AG04449 (cell line): ENCODE results near the gene NCOA4.
A peak's percentile ranks its signal among the peaks of the same experiment; 100 is the strongest.
"Not testable (repeated sequence)": the region's sequence is repeated elsewhere in the genome, so short reads cannot be mapped to it uniquely, and the experiment has no call there.

Experiments
- CTCF ChIA-PET: fragments of 350-600 bp; formaldehyde crosslinking; extraction: SDS; loops from one replicate; lab custom pipeline; 2021; ENCODE audit warnings: antibody characterized with exemption; lab: Yijun Ruan, JAX
- POLR2A ChIA-PET: fragments of 400-600, 350-600 bp; formaldehyde crosslinking; extraction: SDS; loops from one replicate; lab custom pipeline; 2020; ENCODE audit warnings: antibody characterized with exemption, inconsistent platforms; lab: Yijun Ruan, JAX
- DNase-seq: peaks from one replicate; pipeline ENCODE4 v3.0.0-alpha.2; 2010; ENCODE audit warnings: low read depth, low spot score
- H3K4me3 ChIP-seq: 2 replicates; pipeline ENCODE4 v1.5.1; 2011; ENCODE audit warnings: low read depth, mild to moderate bottlenecking, control low read depth, low read length

NCOA4 gene

DNA sequence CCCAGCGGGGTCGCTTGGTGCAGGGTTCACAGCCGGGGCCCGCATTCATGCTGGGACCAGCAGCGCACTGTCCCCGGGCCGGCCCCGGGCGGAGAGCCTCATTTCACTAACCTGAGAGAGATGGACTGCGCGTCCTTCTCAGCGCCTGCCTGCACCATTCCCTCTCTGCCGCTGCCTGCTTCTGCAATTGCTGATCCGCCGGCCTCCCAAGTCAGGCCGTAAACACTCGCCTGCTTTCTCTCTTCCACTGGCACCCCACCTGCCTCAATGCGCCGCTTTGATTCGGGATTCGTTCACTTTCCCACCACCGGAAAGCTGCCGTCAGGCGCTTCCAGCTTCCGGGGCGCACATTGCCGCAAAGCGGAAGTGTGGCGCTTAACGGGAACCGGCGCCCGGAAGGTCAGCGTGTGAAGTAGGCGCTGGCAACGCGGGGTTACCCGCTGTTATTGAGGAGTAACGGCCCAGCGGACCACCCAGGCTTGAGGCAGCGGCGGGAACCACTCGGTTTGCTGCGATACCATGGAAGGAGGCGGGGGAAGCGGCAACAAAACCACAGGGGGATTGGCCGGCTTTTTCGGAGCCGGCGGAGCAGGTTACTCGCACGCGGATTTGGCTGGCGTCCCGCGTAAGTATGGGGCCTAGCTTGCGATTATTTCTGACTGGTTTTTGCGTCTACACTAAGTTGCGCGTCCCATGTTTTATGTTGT, 58.2 kb downstream of the NCOA4 start, which contains the start of gene TIMM23:
TSS of gene TIMM23 (plus strand) at position 384 of the 707 bp plus-strand sequence. CDS start at position 520, 136 bp downstream.
- peak; percentile 12 for DNase-seq
- peak within 1 kb of the TSS; percentile 70 for H3K4me3 ChIP-seq
- CTCF ChIA-PET, POLR2A ChIA-PET: not testable (repeated sequence)

DNA sequence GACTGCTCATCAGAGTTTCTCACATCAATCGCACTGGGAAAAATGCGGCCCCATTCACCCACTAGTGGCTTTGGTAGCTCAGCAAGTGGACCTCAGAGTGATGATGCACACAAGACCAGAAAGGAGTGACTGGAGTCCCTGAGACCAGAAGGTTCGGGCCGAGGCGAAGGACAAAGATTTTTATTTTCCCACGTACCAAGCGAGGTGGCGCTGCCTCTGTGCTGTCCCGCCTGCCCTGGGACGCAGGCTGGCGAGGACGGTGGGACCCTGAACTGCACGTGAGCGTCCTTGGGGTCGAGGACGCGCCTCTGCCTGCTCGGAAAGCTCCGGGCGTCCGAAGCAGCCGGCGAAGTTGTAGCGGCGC, 58.7 kb downstream of the NCOA4 start:
- POLR2A ChIA-PET, CTCF ChIA-PET: not testable (repeated sequence)

DNA sequence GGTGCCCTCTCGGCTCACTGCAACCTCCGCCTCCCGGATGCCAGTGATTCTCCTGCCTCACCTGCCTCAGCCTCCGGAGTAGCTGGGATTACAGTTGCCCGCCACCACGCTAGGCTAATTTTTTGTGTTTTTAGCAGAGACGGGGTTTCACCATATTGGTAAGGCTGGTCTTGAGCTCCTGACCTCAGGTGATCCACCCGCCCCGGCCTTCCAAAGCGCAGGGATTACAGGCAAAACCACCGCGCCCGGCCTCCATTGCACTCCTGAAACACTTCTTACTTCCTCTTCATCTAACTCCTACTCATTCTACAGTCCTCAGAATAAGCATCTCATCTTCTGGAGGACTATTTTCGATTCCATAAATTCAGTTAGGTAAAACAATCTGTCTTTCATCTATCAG, 59.4 kb downstream of the NCOA4 start:
- POLR2A ChIA-PET, CTCF ChIA-PET, DNase-seq: not testable (repeated sequence)
- peak overlapping the region; percentile 70 for H3K4me3 ChIP-seq

More for the DNA sequence above, 58.7 kb downstream of the NCOA4 start:
- not testable (repeated sequence) for DNase-seq
- H3K4me3 ChIP-seq: peak overlapping the region; percentile 70

DNA sequence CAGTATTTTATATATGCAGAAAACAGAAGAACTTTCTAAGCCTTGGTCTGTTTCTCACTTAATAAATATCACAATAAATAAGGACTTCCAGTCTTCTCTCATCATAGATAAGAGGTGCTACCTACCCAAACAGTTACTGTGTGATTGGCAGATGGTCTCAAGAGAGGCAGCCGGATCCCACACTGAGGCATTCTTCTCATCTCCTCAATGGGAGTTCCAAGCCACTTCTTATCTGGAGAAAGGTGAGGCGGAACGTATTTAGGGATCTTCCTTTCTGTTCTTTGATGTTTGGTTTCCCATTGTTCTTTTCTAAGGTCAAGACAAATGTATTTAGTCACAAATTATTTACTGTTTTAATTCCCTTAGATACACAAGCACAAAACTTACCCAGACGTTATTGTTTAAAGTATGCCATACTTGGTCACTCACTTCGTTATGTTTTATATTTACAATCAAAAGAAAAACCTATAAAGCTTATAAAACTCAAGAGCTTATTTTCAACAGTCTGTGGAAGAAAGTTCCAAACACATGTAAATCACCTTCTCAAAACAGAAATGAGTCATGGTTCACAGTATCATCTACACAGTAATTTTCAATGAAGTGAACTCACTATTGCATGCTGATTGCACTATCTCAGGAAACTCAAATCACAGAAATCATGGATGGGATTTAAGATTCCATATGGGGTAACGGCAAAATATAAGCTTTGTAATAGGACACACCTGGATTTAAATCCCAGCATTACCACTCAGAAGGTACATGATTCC, 67.6 kb downstream of the NCOA4 start:
- CTCF ChIA-PET, DNase-seq, POLR2A ChIA-PET, H3K4me3 ChIP-seq: not testable (repeated sequence)

DNA sequence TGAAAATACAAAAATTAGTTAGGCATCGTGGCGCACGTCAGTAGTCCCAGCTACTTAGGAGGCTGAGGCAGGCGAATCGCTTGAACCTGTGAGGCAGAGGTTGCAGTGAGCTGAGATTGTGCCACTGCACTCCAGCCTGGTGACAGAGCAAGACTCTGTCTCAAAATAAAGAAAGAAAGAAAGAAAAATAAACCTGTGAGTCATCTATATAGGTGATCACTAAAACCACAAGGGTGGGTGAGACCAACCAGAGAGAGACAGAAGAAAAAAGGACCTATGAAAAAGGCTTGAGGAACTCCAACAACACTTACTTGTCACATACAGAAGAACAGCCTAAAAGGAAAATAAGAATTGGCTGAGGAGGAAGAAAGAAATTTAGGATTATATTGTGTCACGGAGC, 72.5 kb downstream of the NCOA4 start:
- POLR2A ChIA-PET, CTCF ChIA-PET, DNase-seq, H3K4me3 ChIP-seq: not testable (repeated sequence)

GRCh38 chr10:45956634-45957033, 73.8 kb downstream of the NCOA4 start:
- POLR2A ChIA-PET: not testable (repeated sequence)

More at GRCh38 chr10:45956634-45957033, 73.8 kb downstream of the NCOA4 start:
- DNase-seq, H3K4me3 ChIP-seq, CTCF ChIA-PET: not testable (repeated sequence)
